Right ventricle myocardium superior (tissue), 1 donor: ENCODE data around the gene EPB41L2. TPM values are rescaled to one million over a fixed set of nuclear protein-coding genes. Genes with fewer than 3 reads are reported as not detected.
"Not testable (repeated sequence)": the region's sequence is repeated elsewhere in the genome, so short reads cannot be mapped to it uniquely, and the experiment has no call there.

ENCODE experiments used
- ATAC-seq: fragments of 200-7000 bp; cut with Tn5 transposase; one replicate; pipeline ENCODE4 v1.9.1; 2020; ENCODE audit warnings: mild to moderate bottlenecking; ENCODE audit not compliant: poor library complexity
- DNase-seq: peaks from one replicate; pipeline ENCODE4 v3.0.0-alpha.2; 2020
- intact Hi-C: fragments of 100-400 bp; cut with DNase I; formaldehyde crosslinking; loops from one replicate; pipeline ENCODE4 v1.11.2; 2022
- total RNA-seq: library from RNA; stranded (reverse); fragmentation: NEBNext Ultra II Directional; extraction: Animal tissue kit (Norgen Biotek cat#: 25700); gene quantifications from one replicate; pipeline ENCODE4 v1.2.1, GENCODE V29; 2021
- donor health status: DM: no; HTN: yes; CAD: no; lungs with severe emphysema.

EPB41L2 gene
- total RNA-seq, 1 donor from 2014 or later, result 88.8 TPM

- DNase-seq, result no peak
- ATAC-seq, result no peak
- intact Hi-C loops, result loop anchor here (5.0 kb wide), 1 partner anchor 66 kb away; no protein-coding TSS in a partner anchor
Measured at GRCh38 chr6:130968476-130968875, 94.6 kb downstream of the EPB41L2 start.

- ATAC-seq (peak; percentile 56), DNase-seq (no peak)
- intact Hi-C loops, result loop anchor here (5.0 kb wide), 1 partner anchor 65 kb away; no protein-coding TSS in a partner anchor
Measured at GRCh38 chr6:130967502-130968445, 95.3 kb downstream of the EPB41L2 start.

GRCh38 chr6:130966344-130966980 lies 96.6 kb downstream of the EPB41L2 start:
- intact Hi-C loops, result loop anchor here (5.0 kb wide), 1 partner anchor 64 kb away; no protein-coding TSS in a partner anchor
- no peak for DNase-seq
- no peak for ATAC-seq

GRCh38 chr6:130965656-130966055 lies 97.4 kb downstream of the EPB41L2 start:
- DNase-seq (no peak), ATAC-seq (peak; percentile 6)
- intact Hi-C loops, result loop anchor here (5.0 kb wide), 1 partner anchor 63 kb away; no protein-coding TSS in a partner anchor

- intact Hi-C loops, result loop anchor here (5.0 kb wide), 1 partner anchor 63 kb away; no protein-coding TSS in a partner anchor
- DNase-seq, result no peak
- no peak for ATAC-seq
Measured at GRCh38 chr6:130964808-130965604, 98.0 kb downstream of the EPB41L2 start.

GRCh38 chr6:130964289-130964688 lies 98.8 kb downstream of the EPB41L2 start:
- ATAC-seq, result no peak
- intact Hi-C loops, result no loop called here

GRCh38 chr6:130962966-130963365 lies 100.1 kb downstream of the EPB41L2 start:
- DNase-seq, result no peak
- peak; percentile 27 for ATAC-seq
- intact Hi-C loops, result no loop called here

More at GRCh38 chr6:130964289-130964688, 98.8 kb downstream of the EPB41L2 start:
- no peak for DNase-seq

GRCh38 chr6:130961148-130961547 lies 101.9 kb downstream of the EPB41L2 start:
- DNase-seq (no peak), ATAC-seq (no peak)
- intact Hi-C loops, result no loop called here

GRCh38 chr6:130959951-130960350 lies 103.1 kb downstream of the EPB41L2 start:
- no peak for DNase-seq
- no peak for ATAC-seq
- intact Hi-C loops, result no loop called here

- intact Hi-C loops, result no loop called here
- no peak for DNase-seq
- ATAC-seq, result no peak
Measured at GRCh38 chr6:130958468-130958867, 104.6 kb downstream of the EPB41L2 start.

- ATAC-seq, result no peak
- DNase-seq, result no peak
- intact Hi-C loops, result no loop called here
Measured at GRCh38 chr6:130955755-130956154, 107.3 kb downstream of the EPB41L2 start.

- intact Hi-C loops, result no loop called here
- ATAC-seq, result no peak
- no peak for DNase-seq
Measured at GRCh38 chr6:130949553-130949952, 113.5 kb downstream of the EPB41L2 start.

GRCh38 chr6:130947464-130947863 lies 115.6 kb downstream of the EPB41L2 start:
- intact Hi-C loops, result no loop called here
- no peak for ATAC-seq
- DNase-seq, result no peak

GRCh38 chr6:130946076-130946475 lies 117.0 kb downstream of the EPB41L2 start:
- DNase-seq (no peak), ATAC-seq (no peak)
- intact Hi-C loops, result no loop called here

- ATAC-seq (peak; percentile 25), DNase-seq (no peak)
- intact Hi-C loops, result no loop called here
Measured at GRCh38 chr6:130945401-130945919, 117.6 kb downstream of the EPB41L2 start.

- ATAC-seq (peak; percentile 57), DNase-seq (no peak)
- intact Hi-C loops, result no loop called here
Measured at GRCh38 chr6:130944486-130944885, 118.6 kb downstream of the EPB41L2 start.

- DNase-seq (no peak), ATAC-seq (no peak)
- intact Hi-C loops, result no loop called here
Measured at GRCh38 chr6:130943738-130944137, 119.3 kb downstream of the EPB41L2 start.

GRCh38 chr6:130942752-130943151 lies 120.3 kb downstream of the EPB41L2 start:
- ATAC-seq, DNase-seq, intact Hi-C loops: not testable (repeated sequence)
